Measurements from ENCODE around the gene TREML4.

Gene TREML4

DNA sequence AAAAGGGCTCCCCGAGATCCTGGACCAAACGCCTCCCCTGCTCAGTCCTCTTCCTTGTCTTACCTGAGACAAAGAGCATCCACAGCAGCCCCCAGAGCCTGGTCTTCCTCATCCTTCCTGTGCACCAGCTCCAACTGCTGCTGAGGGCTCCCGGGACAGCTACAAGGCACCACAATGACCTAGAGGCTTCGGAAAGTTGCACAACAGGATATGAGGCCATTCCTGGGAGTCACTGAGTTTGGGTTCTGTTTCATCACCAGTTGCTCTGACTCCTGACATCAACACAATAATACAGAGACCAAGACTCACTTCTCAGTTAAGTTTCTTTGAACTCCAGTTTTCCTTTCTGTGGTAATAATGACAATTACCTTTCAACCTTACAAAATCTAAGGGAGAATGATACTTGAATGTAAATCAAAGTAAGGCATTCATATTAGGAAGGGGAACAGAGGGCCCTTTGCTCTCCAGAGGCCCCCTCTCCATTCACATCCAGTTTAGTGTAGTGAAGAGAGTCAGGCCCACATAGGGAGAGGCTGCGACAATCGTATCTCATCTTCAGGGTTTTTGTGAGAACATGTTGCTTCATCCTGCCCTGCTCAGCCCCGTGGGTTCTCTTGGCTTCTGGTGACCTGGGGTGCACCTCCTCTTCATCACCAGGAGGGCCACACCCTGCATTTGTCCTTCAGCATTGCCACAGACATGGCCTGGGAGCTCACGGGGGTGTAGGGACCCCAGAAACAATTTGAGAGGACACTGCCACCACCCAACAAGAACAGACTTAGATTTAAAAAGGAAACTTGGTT lies 58.6 kb downstream of the TREML4 start, which contains the start of gene TREM1:
Gene TREM1, minus strand, starts transcription at position 139 of the 803 bp plus-strand sequence. Its CDS starts 27 bp downstream, at position 112.
- no peak for DNase-seq (ENCODE audit: low read depth)

- DNase-seq (ENCODE audit: low read depth) = no peak
Measured at GRCh38 chr6:41288030-41288753, 60.0 kb downstream of the TREML4 start.
